ENCODE results near the gene BMP8B.

GRCh38 chr1:39760074-39761008 is 28.3 kb downstream of the BMP8B start:
- TF ChIP-seq ZFX (IDR thresholded peaks at IDR 0.05): no peak
- TF ChIP-seq CTCF (conservative IDR thresholded peaks at IDR 0.05): no peak
